IMR-90 (cell line): ENCODE results near the gene SLC38A4. TPM values are rescaled to one million over a fixed set of nuclear protein-coding genes. Genes with fewer than 3 reads are reported as not detected.

Experiments
- ATAC-seq: fragments of 200-7000 bp; cut with Tn5 transposase; 2 replicates; pipeline ENCODE4 v1.9.1; 2020; ENCODE audit warnings: low read depth, mild to moderate bottlenecking, moderate library complexity
- BruUV-seq: library from RNA; stranded (reverse); fragments of 400-500 nt; replicated peaks from 2 replicates; lab custom pipeline; 2021; lab: Mats Ljungman, UMichigan
- CTCF ChIA-PET: fragments of 300-600 bp; formaldehyde crosslinking; extraction: SDS; loops from one replicate; lab custom pipeline; 2021; ENCODE audit warnings: antibody characterized with exemption; lab: Yijun Ruan, JAX
- POLR2A ChIA-PET: fragments of 300-600 bp; sonication (Branson Sonifier 250); formaldehyde crosslinking; loops from one replicate; lab custom pipeline; 2022; ENCODE audit warnings: antibody characterized with exemption; ENCODE audit not compliant: unreplicated experiment; lab: Charles Lee
- DNase-seq: peaks from one replicate; pipeline ENCODE4 v3.0.0; 2013
- H2AFZ ChIP-seq: replicated peaks from 2 replicates; pipeline ENCODE3; 2013; ENCODE audit warnings: low read length, mild to moderate bottlenecking; ENCODE audit not compliant: poor library complexity
- H2AK5ac ChIP-seq: 2 replicates; pipeline ENCODE4 v1.6.1; 2013; ENCODE audit warnings: low read depth, low read length, inconsistent platforms
- H2AK9ac ChIP-seq: replicated peaks from 2 replicates; pipeline ENCODE3; 2013; ENCODE audit warnings: mild to moderate bottlenecking, low read depth, low read length, moderate library complexity; ENCODE audit not compliant: poor library complexity
- H2BK120ac ChIP-seq: 2 replicates; pipeline ENCODE4 v1.6.1; 2013; ENCODE audit warnings: low read depth, low read length, inconsistent platforms
- H2BK15ac ChIP-seq: 3 replicates; pipeline ENCODE4 v1.6.1; 2013; ENCODE audit warnings: low read depth, low read length, inconsistent platforms
- H2BK20ac ChIP-seq: 2 replicates; pipeline ENCODE4 v1.6.1; 2013; ENCODE audit warnings: low read depth, mild to moderate bottlenecking, inconsistent platforms, low read length, moderate library complexity
- H2BK5ac ChIP-seq: 2 replicates; pipeline ENCODE4 v1.6.1; 2013; ENCODE audit warnings: mild to moderate bottlenecking, low read depth, low read length, inconsistent platforms; ENCODE audit not compliant: poor library complexity, severe bottlenecking
- H3K14ac ChIP-seq: replicated peaks from 2 replicates; pipeline ENCODE4 v1.6.1; 2013; ENCODE audit warnings: low read depth, low read length, inconsistent platforms
- H3K18ac ChIP-seq: 2 replicates; pipeline ENCODE4 v1.6.1; 2013; ENCODE audit warnings: low read depth, low read length, control low read depth
- H3K23ac ChIP-seq: 2 replicates; pipeline ENCODE4 v1.6.1; 2013; ENCODE audit warnings: low read depth, low read length, inconsistent platforms
- H3K27ac ChIP-seq: 2 replicates; pipeline ENCODE4 v1.5.1; 2013; ENCODE audit warnings: mild to moderate bottlenecking, control low read depth, low read length; ENCODE audit not compliant: insufficient read depth
- H3K27me3 ChIP-seq: 2 replicates; pipeline ENCODE4 v1.6.1; 2013; ENCODE audit warnings: low read length; ENCODE audit not compliant: control insufficient read depth, insufficient read depth
- H3K36me3 ChIP-seq: 2 replicates; pipeline ENCODE4 v1.6.1; 2013; ENCODE audit warnings: low read length, mixed read lengths; ENCODE audit not compliant: control insufficient read depth, insufficient read depth
- H3K4ac ChIP-seq: 2 replicates; pipeline ENCODE4 v1.6.1; 2013; ENCODE audit warnings: low read depth, low read length, inconsistent platforms
- H3K4me1 ChIP-seq: 2 replicates; pipeline ENCODE4 v1.6.1; 2013; ENCODE audit warnings: low read length, mixed read lengths; ENCODE audit not compliant: control insufficient read depth, insufficient read depth
- H3K4me2 ChIP-seq: 2 replicates; pipeline ENCODE4 v1.6.1; 2013; ENCODE audit warnings: low read depth, mild to moderate bottlenecking, control low read depth, low read length, moderate library complexity
- H3K4me3 ChIP-seq: 2 replicates; pipeline ENCODE4 v1.5.1; 2013; ENCODE audit warnings: low read depth, mild to moderate bottlenecking, control low read depth, low read length, moderate library complexity; ENCODE audit not compliant: insufficient read depth
- H3K56ac ChIP-seq: 2 replicates; pipeline ENCODE4 v1.6.1; 2013; ENCODE audit warnings: low read length, inconsistent platforms; ENCODE audit not compliant: insufficient read depth; ENCODE audit errors: extremely low read depth
- H3K79me1 ChIP-seq, 2 experiments: 2 replicates each; pipeline ENCODE4 v1.6.1; 2013; ENCODE audit warnings: low read length in 2 of 2, inconsistent platforms in 1 of 2, low read depth in 1 of 2
- H3K9ac ChIP-seq: 2 replicates; pipeline ENCODE4 v1.6.1; 2013; ENCODE audit warnings: low read depth, low read length, control low read depth
- H3K9me1 ChIP-seq: 2 replicates; pipeline ENCODE4 v1.6.1; 2013; ENCODE audit warnings: low read length, inconsistent platforms; ENCODE audit not compliant: insufficient read depth
- H3K9me3 ChIP-seq: 2 replicates; pipeline ENCODE4 v1.6.1; 2013; ENCODE audit warnings: low read length; ENCODE audit not compliant: control insufficient read depth, insufficient read depth
- H4K20me1 ChIP-seq: 2 replicates; pipeline ENCODE4 v1.6.1; 2013; ENCODE audit warnings: low read length, inconsistent platforms; ENCODE audit not compliant: insufficient read depth
- H4K5ac ChIP-seq: 2 replicates; pipeline ENCODE4 v1.6.1; 2013; ENCODE audit warnings: mild to moderate bottlenecking, low read depth, low read length, control low read depth
- H4K8ac ChIP-seq, 2 experiments: 2 replicates each; pipeline ENCODE4 v1.6.1; 2013; ENCODE audit warnings: low read depth in 2 of 2, low read length in 2 of 2, control low read depth in 1 of 2, inconsistent platforms in 1 of 2
- H4K91ac ChIP-seq: 2 replicates; pipeline ENCODE4 v1.6.1; 2013; ENCODE audit warnings: low read depth, low read length, inconsistent platforms; ENCODE audit not compliant: insufficient read depth
- CHD1 ChIP-seq: IDR thresholded peaks from 2 replicates; pipeline ENCODE4 v1.6.1; 2012; ENCODE audit warnings: low read depth, low read length, improper control_type of control experiment
- FOS ChIP-seq: fragments of 150-350 bp; IDR thresholded peaks from 2 replicates; pipeline ENCODE4 v1.6.1; 2016; ENCODE audit warnings: low read depth, low read length
- MAFK ChIP-seq: IDR thresholded peaks from 2 replicates; pipeline ENCODE4 v1.6.1; 2012; ENCODE audit warnings: low read depth, low read length, improper control_type of control experiment
- MAZ ChIP-seq: IDR thresholded peaks from 2 replicates; pipeline ENCODE4 v1.6.1; 2012; ENCODE audit warnings: low read depth, mild to moderate bottlenecking, low read length, improper control_type of control experiment, moderate library complexity, borderline replicate concordance
- MXI1 ChIP-seq: IDR thresholded peaks from 2 replicates; pipeline ENCODE4 v1.6.1; 2012; ENCODE audit warnings: low read depth, mild to moderate bottlenecking, low read length, moderate library complexity, borderline replicate concordance
- RCOR1 ChIP-seq: IDR thresholded peaks from 2 replicates; pipeline ENCODE4 v1.6.1; 2012; ENCODE audit warnings: mild to moderate bottlenecking, low read length, improper control_type of control experiment; ENCODE audit not compliant: insufficient replicate concordance
- WGBS, 2 experiments: methylation state at CpG; one replicate each; pipeline versions ENCODE4 v1.1.5 to v1.1.7; 2013; ENCODE audit warnings: missing lambda C conversion rate in 2 of 2; ENCODE audit not compliant: insufficient read length in 1 of 2; ENCODE audit errors: extremely low coverage in 2 of 2; 5-methylcytosine and 5-hydroxymethylcytosine counted together
- dilution Hi-C: fragments of 300-500 bp; cut with HindIII; formaldehyde crosslinking; loops from one replicate; pipeline ENCODE4 v1.14.3; 2018; ENCODE audit warnings: low sequenced_read_pairs; ENCODE audit not compliant: unreplicated experiment
- in situ Hi-C: fragments of 300-500 bp; cut with MboI; formaldehyde crosslinking; loops from 3 replicates; pipeline ENCODE4 v1.14.3; 2019; ENCODE audit warnings: low sequenced_read_pairs, inconsistent platforms, mixed read lengths
- intact Hi-C: fragments of 100-400 bp; cut with micrococcal nuclease; formaldehyde crosslinking; loops from 2 replicates; pipeline ENCODE4 v1.10.0; 2022
- polyA plus RNA-seq, 3 experiments: library from polyadenylated mRNA; depleted of rRNA; stranded (reverse); fragments of >200 nt; gene quantifications; 2 replicates each; pipeline ENCODE4 v1.2.3, GENCODE V29; 2012; ENCODE audit warnings: low replicate concordance in 1 of 3
- total RNA-seq: library from RNA; depleted of rRNA; stranded (reverse); fragments of >200 nt; gene quantifications from 2 replicates; pipeline ENCODE4 v1.2.3, GENCODE V29; 2012
- TF ChIP-seq, protein P1 (sequence below): fragments of 150-350 bp; IDR thresholded peaks from 2 replicates; pipeline ENCODE4 v1.6.1; 2016; ENCODE audit warnings: low read depth, mild to moderate bottlenecking, low read length, moderate library complexity, borderline replicate concordance
- TF ChIP-seq, protein P2 (sequence below): fragments of 150-350 bp; IDR thresholded peaks from 2 replicates; pipeline ENCODE4 v1.6.1; 2017; ENCODE audit warnings: mild to moderate bottlenecking, antibody characterized with exemption, low read length, low read depth

SLC38A4 gene
- total and polyA plus RNA-seq, 2 of the 4 experiments (the other 2 are of a cell fraction), result 2.3 to 2.7 TPM

DNA sequence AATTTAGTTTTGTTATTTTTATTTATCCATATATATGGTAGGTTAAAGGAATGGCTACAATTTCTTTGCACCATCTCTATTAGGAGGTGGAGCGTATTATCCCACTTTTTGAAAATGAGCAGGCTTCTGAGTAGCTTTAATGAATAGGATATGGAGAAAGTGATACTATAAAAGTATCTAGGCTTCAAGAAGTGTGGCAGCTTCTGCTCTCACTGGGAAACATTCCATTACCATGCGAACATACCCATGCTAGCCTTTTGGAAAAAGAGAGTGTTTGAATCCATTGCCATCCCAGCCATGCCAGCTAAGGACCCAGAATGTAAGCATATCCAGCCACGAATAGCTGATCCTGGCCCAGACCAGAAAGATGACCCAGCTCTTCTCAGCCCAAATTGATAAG is 107.3 kb downstream of the SLC38A4 start:
- no peak overlapping the region for H2AK5ac ChIP-seq
- H3K4me3 ChIP-seq, result no peak overlapping the region
- H4K91ac ChIP-seq, result no peak overlapping the region
- no peak for DNase-seq
- no peak overlapping the region for H3K18ac ChIP-seq
- no peak overlapping the region for H4K8ac ChIP-seq
- no peak overlapping the region for H2BK20ac ChIP-seq
- no peak overlapping the region for H4K5ac ChIP-seq
- H3K79me1 ChIP-seq, result no peaks in the 10 kb centered on the region
- POLR2A ChIA-PET, result no interaction called here
- H3K56ac ChIP-seq, result no peak overlapping the region
- CTCF ChIA-PET, result no interaction called here
- H3K36me3 ChIP-seq, result no peaks in the 10 kb centered on the region
- no peaks in the 10 kb centered on the region; the same call in 1 of the 2 replicates for H3K27me3 ChIP-seq
- intact Hi-C loops, result no loop called here
- no peak overlapping the region for H3K9ac ChIP-seq
- no peak overlapping the region for H2AK9ac ChIP-seq
- no peak overlapping the region for H2BK5ac ChIP-seq
- no peak overlapping the region for H2AFZ ChIP-seq
- H4K20me1 ChIP-seq, result no peaks in the 10 kb centered on the region
- no peak for TF ChIP-seq MXI1
- no peak for TF ChIP-seq MAZ
- TF ChIP-seq, protein P1, sequence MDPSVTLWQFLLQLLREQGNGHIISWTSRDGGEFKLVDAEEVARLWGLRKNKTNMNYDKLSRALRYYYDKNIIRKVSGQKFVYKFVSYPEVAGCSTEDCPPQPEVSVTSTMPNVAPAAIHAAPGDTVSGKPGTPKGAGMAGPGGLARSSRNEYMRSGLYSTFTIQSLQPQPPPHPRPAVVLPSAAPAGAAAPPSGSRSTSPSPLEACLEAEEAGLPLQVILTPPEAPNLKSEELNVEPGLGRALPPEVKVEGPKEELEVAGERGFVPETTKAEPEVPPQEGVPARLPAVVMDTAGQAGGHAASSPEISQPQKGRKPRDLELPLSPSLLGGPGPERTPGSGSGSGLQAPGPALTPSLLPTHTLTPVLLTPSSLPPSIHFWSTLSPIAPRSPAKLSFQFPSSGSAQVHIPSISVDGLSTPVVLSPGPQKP, result no peak
- TF ChIP-seq, protein P2, sequence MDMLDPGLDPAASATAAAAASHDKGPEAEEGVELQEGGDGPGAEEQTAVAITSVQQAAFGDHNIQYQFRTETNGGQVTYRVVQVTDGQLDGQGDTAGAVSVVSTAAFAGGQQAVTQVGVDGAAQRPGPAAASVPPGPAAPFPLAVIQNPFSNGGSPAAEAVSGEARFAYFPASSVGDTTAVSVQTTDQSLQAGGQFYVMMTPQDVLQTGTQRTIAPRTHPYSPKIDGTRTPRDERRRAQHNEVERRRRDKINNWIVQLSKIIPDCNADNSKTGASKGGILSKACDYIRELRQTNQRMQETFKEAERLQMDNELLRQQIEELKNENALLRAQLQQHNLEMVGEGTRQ, result no peak
- TF ChIP-seq RCOR1, result no peak
- TF ChIP-seq FOS, result no peak
- no peak for TF ChIP-seq MAFK
- no peak for TF ChIP-seq CHD1
- WGBS, 2 experiments, result no CpG with 5 or more reads among the region's 3 CpGs
- no peak overlapping the region for H2BK120ac ChIP-seq
- in situ Hi-C loops, result no loop called here
- H3K9me1 ChIP-seq, result no peaks in the 10 kb centered on the region
- ATAC-seq, result no peak
- H3K27ac ChIP-seq, result no peak overlapping the region
- H3K14ac ChIP-seq, result no peak overlapping the region
- H3K4ac ChIP-seq, result no peak overlapping the region
- H3K23ac ChIP-seq, result no peak overlapping the region
- dilution Hi-C loops, result no loop called here
- H3K4me1 ChIP-seq, result no peaks in the 10 kb centered on the region; the same call in 1 of the 2 replicates
- H3K9me3 ChIP-seq, result no peaks in the 10 kb centered on the region
- no peak overlapping the region for H3K4me2 ChIP-seq
- H2BK15ac ChIP-seq, result no peak overlapping the region
- no TSS peak for BruUV-seq
